Thyroid gland (tissue), 4 donors: ENCODE data around the gene DRC1.

Source experiments
- CTCF ChIP-seq, 6 experiments: fragments of 200-600 bp in 3 of 6; fragments of 450-650 bp in 3 of 6; sonication (generic) in 3 of 6; IDR thresholded peaks; one replicate each; pipeline ENCODE4 v1.5.1; 2016 to 2019; ENCODE audit warnings: antibody characterized with exemption in 6 of 6, mild to moderate bottlenecking in 2 of 6, inconsistent platforms in 1 of 6, moderate library complexity in 1 of 6
- POLR2A ChIP-seq, 2 donors: fragments of 450-650 bp; IDR thresholded peaks; one replicate each; pipeline ENCODE4 v1.6.1; 2017; ENCODE audit warnings: antibody characterized with exemption in 2 of 2, mild to moderate bottlenecking in 2 of 2, moderate library complexity in 1 of 2

- TF ChIP-seq CTCF (IDR thresholded peaks at IDR 0.05), result no peak
- no peak for TF ChIP-seq POLR2A (IDR thresholded peaks at IDR 0.05)
These were observed 14.5 kb upstream of the DRC1 start for GRCh38 chr2:26387189-26387588.
